ENCODE results near the gene ARFIP1. TPM values are rescaled to one million over a fixed set of nuclear protein-coding genes. Genes with fewer than 3 reads are reported as not detected.

ARFIP1 gene
- total and polyA plus RNA-seq, 12 donors: 7.4 to 18.7 (median 14.9) TPM

GRCh38 chr4:152935143-152935542 is 155.4 kb downstream of the ARFIP1 start:
- 38 to 39% methylated on average over 16 of the region's 16 CpGs for WGBS, 2 donors

GRCh38 chr4:152935631-152936445 is 156.1 kb downstream of the ARFIP1 start, which contains the start of gene FHDC1:
Gene FHDC1 (plus strand): TSS chr4:152936323. CDS start chr4:152943058, 6,735 bp downstream.
- H3K36me3 ChIP-seq: no peaks in the 10 kb centered on the region
- no peak for DNase-seq
- WGBS, 2 donors: 4% methylated on average over 64 to 75 of the region's 75 CpGs
- intact Hi-C loops (cut with DNase I): no loop called here
- no peak within 1 kb of the TSS for H3K27ac ChIP-seq
- H3K9me3 ChIP-seq: no peaks in the 10 kb centered on the region
- ATAC-seq: peak in 7 of 8 donors; percentile 10 to 54 (median 22)
- H3K27me3 ChIP-seq: peaks cover 0 to 81% (median 59%) of the 10 kb centered on the region in 7 donors
- peak in 1 of 9 donors; percentile 13 for TF ChIP-seq CTCF (IDR thresholded peaks at IDR 0.05)
- peak within 1 kb of the TSS; percentile 37 to 65 (median 60) for H3K4me3 ChIP-seq
- peaks cover 0 to 31% (median 23%) of the 10 kb centered on the region in 9 donors for H3K4me1 ChIP-seq

More at GRCh38 chr4:152935143-152935542, 155.4 kb downstream of the ARFIP1 start:
- DNase-seq (no peak), ATAC-seq (no peak)
- no peaks in the 10 kb centered on the region for H3K9me3 ChIP-seq
- peaks cover 0 to 31% (median 23%) of the 10 kb centered on the region in 9 donors for H3K4me1 ChIP-seq
- no peak for TF ChIP-seq CTCF (IDR thresholded peaks at IDR 0.05)
- H3K4me3 ChIP-seq: no peak overlapping the region
- peaks cover 0 to 74% (median 53%) of the 10 kb centered on the region in 7 donors for H3K27me3 ChIP-seq
- no peaks in the 10 kb centered on the region for H3K36me3 ChIP-seq
- intact Hi-C loops (cut with DNase I): no loop called here
- no peak overlapping the region for H3K27ac ChIP-seq

GRCh38 chr4:152936446-152937335 is 156.9 kb downstream of the ARFIP1 start:
- H3K4me1 ChIP-seq: peaks cover 0 to 31% (median 23%) of the 10 kb centered on the region in 9 donors
- no peaks in the 10 kb centered on the region for H3K9me3 ChIP-seq
- no peak for TF ChIP-seq CTCF (IDR thresholded peaks at IDR 0.05)
- ATAC-seq (peak; percentile 11 to 48 (median 39)), DNase-seq (peak in 1 of 2 donors; percentile 24)
- peaks cover 0 to 90% (median 61%) of the 10 kb centered on the region in 7 donors for H3K27me3 ChIP-seq
- H3K36me3 ChIP-seq: no peaks in the 10 kb centered on the region
- peak overlapping the region; percentile 37 to 65 (median 60) for H3K4me3 ChIP-seq
- intact Hi-C loops (cut with DNase I): no loop called here
- H3K27ac ChIP-seq: no peak overlapping the region
- 1% methylated on average over 92 to 93 of the region's 93 CpGs for WGBS, 2 donors

Measured in heart right ventricle (tissue), 16 donors.